Breast epithelium (tissue), 3 donors: Measurements from ENCODE around the gene SCGB2A2.

Experiments
- CTCF ChIP-seq, 3 donors: fragments of 450-650 bp; IDR thresholded peaks; one replicate each; pipeline ENCODE4 v1.5.1; 2016 to 2017; ENCODE audit warnings: antibody characterized with exemption in 3 of 3, mild to moderate bottlenecking in 3 of 3, moderate library complexity in 3 of 3
- POLR2AphosphoS5 ChIP-seq, 3 donors: sonication (generic); formaldehyde crosslinking; IDR thresholded peaks; one replicate each; pipeline ENCODE4 v1.6.1; 2017; ENCODE audit warnings: antibody characterized with exemption in 3 of 3

GRCh38 chr11:62295504-62295903 lies 25.5 kb downstream of the SCGB2A2 start:
- no peak for TF ChIP-seq POLR2AphosphoS5 (IDR thresholded peaks at IDR 0.05)
- no peak for TF ChIP-seq CTCF (IDR thresholded peaks at IDR 0.05)
